ENCODE measurements around the gene CD34.
A peak's percentile ranks its signal among the peaks of the same experiment; 100 is the strongest.

Gene CD34

GRCh38 chr1:207908107-207908734 is 2.7 kb downstream of the CD34 start:
- H3K4me3 ChIP-seq (ENCODE audit: low read depth, low read length) = no peak overlapping the region
- TF ChIP-seq, protein P1, sequence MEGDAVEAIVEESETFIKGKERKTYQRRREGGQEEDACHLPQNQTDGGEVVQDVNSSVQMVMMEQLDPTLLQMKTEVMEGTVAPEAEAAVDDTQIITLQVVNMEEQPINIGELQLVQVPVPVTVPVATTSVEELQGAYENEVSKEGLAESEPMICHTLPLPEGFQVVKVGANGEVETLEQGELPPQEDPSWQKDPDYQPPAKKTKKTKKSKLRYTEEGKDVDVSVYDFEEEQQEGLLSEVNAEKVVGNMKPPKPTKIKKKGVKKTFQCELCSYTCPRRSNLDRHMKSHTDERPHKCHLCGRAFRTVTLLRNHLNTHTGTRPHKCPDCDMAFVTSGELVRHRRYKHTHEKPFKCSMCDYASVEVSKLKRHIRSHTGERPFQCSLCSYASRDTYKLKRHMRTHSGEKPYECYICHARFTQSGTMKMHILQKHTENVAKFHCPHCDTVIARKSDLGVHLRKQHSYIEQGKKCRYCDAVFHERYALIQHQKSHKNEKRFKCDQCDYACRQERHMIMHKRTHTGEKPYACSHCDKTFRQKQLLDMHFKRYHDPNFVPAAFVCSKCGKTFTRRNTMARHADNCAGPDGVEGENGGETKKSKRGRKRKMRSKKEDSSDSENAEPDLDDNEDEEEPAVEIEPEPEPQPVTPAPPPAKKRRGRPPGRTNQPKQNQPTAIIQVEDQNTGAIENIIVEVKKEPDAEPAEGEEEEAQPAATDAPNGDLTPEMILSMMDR (IDR thresholded peaks at IDR 0.05; ENCODE audit: low read depth, low read length) = no peak
- TF ChIP-seq MAX (IDR thresholded peaks at IDR 0.05; ENCODE audit: low read depth, low read length) = no peak
- no peak for TF ChIP-seq MYC (IDR thresholded peaks at IDR 0.05; ENCODE audit: low read depth, low read length)
- TF ChIP-seq POLR2A (IDR thresholded peaks at IDR 0.05; ENCODE audit: extremely low read depth, insufficient read length) = no peak
- DNase-seq (ENCODE audit: low read depth) = peak; percentile 29

DNA sequence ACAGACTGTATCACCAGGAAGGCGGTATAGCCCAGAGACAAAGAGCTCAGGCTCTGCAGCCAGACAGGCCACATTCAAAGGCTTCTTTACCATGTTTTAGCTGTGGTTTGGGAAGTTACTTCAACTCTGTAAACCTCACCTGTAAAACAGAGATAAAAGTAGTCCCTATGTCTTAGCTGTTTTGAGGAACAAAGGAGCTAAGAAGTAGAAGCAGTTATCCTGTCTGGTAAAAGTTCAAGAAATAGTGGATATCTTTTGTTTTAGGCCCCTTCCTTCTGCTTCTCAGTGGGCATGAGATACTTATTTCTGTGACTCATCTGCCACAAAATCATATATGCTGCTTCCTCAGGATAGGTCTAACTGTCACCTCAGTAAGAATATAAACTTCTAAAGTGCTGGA is 6.5 kb downstream of the CD34 start:
- TF ChIP-seq MYC (IDR thresholded peaks at IDR 0.05; ENCODE audit: low read depth, low read length) (no peak), MAX (IDR thresholded peaks at IDR 0.05; ENCODE audit: low read depth, low read length) (no peak), POLR2A (IDR thresholded peaks at IDR 0.05; ENCODE audit: extremely low read depth, insufficient read length) (no peak)
- TF ChIP-seq, protein P1 (IDR thresholded peaks at IDR 0.05; ENCODE audit: low read depth, low read length) = no peak
- peak; percentile 55 for DNase-seq (ENCODE audit: low read depth)
- no peak overlapping the region for H3K4me3 ChIP-seq (ENCODE audit: low read depth, low read length)

- TF ChIP-seq MYC (IDR thresholded peaks at IDR 0.05; ENCODE audit: low read depth, low read length) (no peak), MAX (IDR thresholded peaks at IDR 0.05; ENCODE audit: low read depth, low read length) (no peak), POLR2A (IDR thresholded peaks at IDR 0.05; ENCODE audit: extremely low read depth, insufficient read length) (no peak)
- TF ChIP-seq, protein P1 (IDR thresholded peaks at IDR 0.05; ENCODE audit: low read depth, low read length) = no peak
- peak; percentile 60 for DNase-seq (ENCODE audit: low read depth)
- no peak overlapping the region for H3K4me3 ChIP-seq (ENCODE audit: low read depth, low read length)
These were observed 7.2 kb downstream of the CD34 start for GRCh38 chr1:207903767-207904166.

DNA sequence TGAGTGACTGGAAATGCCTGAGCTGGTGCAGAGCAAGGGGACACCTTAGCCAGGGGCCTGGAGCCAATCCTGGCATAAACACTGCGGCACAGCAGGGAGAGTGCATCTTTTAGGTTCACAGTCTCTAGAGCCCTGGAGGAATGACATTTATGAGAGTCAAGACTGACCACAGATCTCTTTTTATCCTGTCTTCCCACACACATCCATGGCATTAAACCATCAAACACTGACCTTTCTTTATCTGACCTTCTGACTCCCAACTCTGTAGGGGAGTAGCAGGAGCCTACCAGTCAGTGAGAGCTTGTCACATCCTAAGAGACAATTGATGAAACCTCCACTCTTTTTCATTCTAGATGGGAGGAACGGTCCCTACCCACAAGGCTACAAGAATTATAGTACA is 7.9 kb downstream of the CD34 start:
- no peak for DNase-seq (ENCODE audit: low read depth)
- H3K4me3 ChIP-seq (ENCODE audit: low read depth, low read length) = no peak overlapping the region
- TF ChIP-seq MAX (IDR thresholded peaks at IDR 0.05; ENCODE audit: low read depth, low read length) = no peak
- TF ChIP-seq, protein P1 (IDR thresholded peaks at IDR 0.05; ENCODE audit: low read depth, low read length) = no peak
- TF ChIP-seq MYC (IDR thresholded peaks at IDR 0.05; ENCODE audit: low read depth, low read length) = no peak
- TF ChIP-seq POLR2A (IDR thresholded peaks at IDR 0.05; ENCODE audit: extremely low read depth, insufficient read length) = no peak

- no peak for TF ChIP-seq POLR2A (IDR thresholded peaks at IDR 0.05; ENCODE audit: extremely low read depth, insufficient read length)
- TF ChIP-seq MAX (IDR thresholded peaks at IDR 0.05; ENCODE audit: low read depth, low read length) = no peak
- no peak for TF ChIP-seq MYC (IDR thresholded peaks at IDR 0.05; ENCODE audit: low read depth, low read length)
- TF ChIP-seq, protein P1 (IDR thresholded peaks at IDR 0.05; ENCODE audit: low read depth, low read length) = no peak
- no peak for DNase-seq (ENCODE audit: low read depth)
These were observed 8.4 kb downstream of the CD34 start for GRCh38 chr1:207902566-207902965.

More at GRCh38 chr1:207902566-207902965, 8.4 kb downstream of the CD34 start:
- no peak overlapping the region for H3K4me3 ChIP-seq (ENCODE audit: low read depth, low read length)

Data from NB4 (cell line).